NT2/D1 (cell line): Measurements from ENCODE around the gene ARHGAP24.

Experiments used
- DNase-seq: peaks from one replicate; pipeline ENCODE4 v3.0.0-alpha.2; 2011; ENCODE audit warnings: low read depth, low spot score
- H3K27me3 ChIP-seq: 2 replicates; pipeline ENCODE4 v1.6.0; 2011; ENCODE audit warnings: mild to moderate bottlenecking; ENCODE audit not compliant: insufficient read length, insufficient read depth
- H3K36me3 ChIP-seq: 2 replicates; pipeline ENCODE4 v1.6.1; 2011; ENCODE audit warnings: mild to moderate bottlenecking, low read length, mixed read lengths; ENCODE audit not compliant: insufficient read depth, insufficient read length
- H3K4me1 ChIP-seq: 2 replicates; pipeline ENCODE4 v1.5.1; 2011; ENCODE audit not compliant: insufficient read depth, insufficient read length
- H3K4me3 ChIP-seq: 2 replicates; pipeline ENCODE4 v1.5.1; 2011; ENCODE audit warnings: low read depth; ENCODE audit not compliant: insufficient read length
- H3K9ac ChIP-seq: 2 replicates; pipeline ENCODE4 v1.6.0; 2011; ENCODE audit warnings: low read depth; ENCODE audit not compliant: insufficient read length
- H3K9me3 ChIP-seq: 2 replicates; pipeline ENCODE4 v1.5.1; 2011; ENCODE audit warnings: mild to moderate bottlenecking, low read length; ENCODE audit not compliant: insufficient read depth
- SUZ12 ChIP-seq: IDR thresholded peaks from 2 replicates; pipeline ENCODE4 v1.6.1; 2011; ENCODE audit not compliant: insufficient read length, insufficient read depth; ENCODE audit errors: extremely low read depth
- YY1 ChIP-seq: IDR thresholded peaks from 2 replicates; pipeline ENCODE4 v1.6.1; 2011; ENCODE audit not compliant: insufficient read length, insufficient read depth
- ZNF274 ChIP-seq: IDR thresholded peaks from 2 replicates; pipeline ENCODE4 v1.6.1; 2011; ENCODE audit warnings: mild to moderate bottlenecking, low read depth, low read length

ARHGAP24 gene

DNA sequence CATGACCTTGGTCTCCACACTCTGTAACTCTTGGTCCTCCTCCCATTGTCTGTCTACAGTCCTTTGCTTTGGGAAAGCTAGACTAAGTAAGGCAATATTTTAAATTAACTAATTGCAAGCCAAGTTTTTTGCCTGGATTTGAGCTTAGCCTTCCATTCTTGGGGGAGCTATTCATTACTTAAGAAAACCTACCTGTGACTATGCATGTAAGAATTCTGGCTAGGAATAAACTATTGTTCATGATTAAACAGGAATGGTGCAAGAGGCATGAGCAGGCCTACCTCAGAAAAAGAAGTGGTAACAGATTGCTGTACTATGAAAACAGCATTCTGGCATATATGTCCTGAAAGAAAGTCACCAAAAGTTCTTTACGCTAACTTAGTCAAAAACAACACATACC, 575.5 kb downstream of the ARHGAP24 start:
- no peak for DNase-seq
- no peaks in the 10 kb centered on the region for H3K27me3 ChIP-seq
- H3K4me3 ChIP-seq: no peak overlapping the region
- no peaks in the 10 kb centered on the region for H3K9me3 ChIP-seq
- no peaks in the 10 kb centered on the region for H3K4me1 ChIP-seq
- no peaks in the 10 kb centered on the region for H3K36me3 ChIP-seq
- H3K9ac ChIP-seq: no peak overlapping the region
- TF ChIP-seq SUZ12 (no peak), ZNF274 (no peak), YY1 (no peak)
